Measurements from ENCODE around the gene TMEM202.

GRCh38 chr15:72450805-72451204 is 52.7 kb downstream of the TMEM202 start:
- TF ChIP-seq CTCF (IDR thresholded peaks at IDR 0.05; ENCODE audit: low read length) = no peak
- TF ChIP-seq EZH2 (IDR thresholded peaks at IDR 0.05; ENCODE audit: borderline replicate concordance, low read length) = no peak

All from OCI-LY1 (cell line).